ENCODE results near the gene HSD17B11. TPM values are rescaled to one million over a fixed set of nuclear protein-coding genes. Genes with fewer than 3 reads are reported as not detected.

HSD17B11 gene
- polyA plus RNA-seq, 3 donors, result 86.9 to 330 (median 272) TPM

- WGBS (ENCODE audit: insufficient coverage), result no CpG with 5 or more reads among the region's 1 CpG
- H3K9me3 Mint-ChIP-seq, result peaks cover 47 to 74% (median 64%) of the 10 kb centered on the region in 7 donors
- peaks cover 30 to 64% of the 10 kb centered on the region in 2 donors for H3K9me3 ChIP-seq (replicated peaks in 1 of 2; ENCODE audit: control insufficient read depth in 1 of 2, insufficient read depth in 1 of 2, low read length in 2 of 2)
- no peak overlapping the region for H2AFZ ChIP-seq (ENCODE audit: insufficient read depth, low read depth, low read length, poor library complexity, severe bottlenecking)
- H3K36me3 Mint-ChIP-seq, result peaks cover 36 to 46% of the 10 kb centered on the region in 2 donors
- H3K4me1 ChIP-seq (ENCODE audit: control insufficient read depth in 1 of 2, insufficient read depth in 2 of 2, low read length in 2 of 2), result no peaks in the 10 kb centered on the region
- no peak for TF ChIP-seq CTCF (IDR thresholded peaks at IDR 0.05)
- H3K4me3 Mint-ChIP-seq, result no peak overlapping the region
- peaks cover 0 to 2% (median 0%) of the 10 kb centered on the region in 3 donors for H3K27me3 Mint-ChIP-seq (ENCODE audit: low read depth in 3 of 3)
- H3K27me3 ChIP-seq (ENCODE audit: control insufficient read depth in 2 of 2, insufficient read depth in 2 of 2, low read length in 2 of 2), result no peaks in the 10 kb centered on the region
- peaks cover 4% of the 10 kb centered on the region for H4K20me1 ChIP-seq (ENCODE audit: insufficient read depth, low read length)
- peaks cover 34 to 54% of the 10 kb centered on the region in 2 donors for H3K36me3 ChIP-seq (replicated peaks in 1 of 2; ENCODE audit: control insufficient read depth in 1 of 2, insufficient read depth in 2 of 2, low read length in 2 of 2)
- H3K4me2 ChIP-seq (replicated peaks; ENCODE audit: extremely low read depth, low read length, poor library complexity, severe bottlenecking), result no peak overlapping the region
- no peak overlapping the region for H3K4me3 ChIP-seq (replicated peaks in 1 of 3; ENCODE audit: low read depth in 2 of 3, low read length in 3 of 3)
- H3K27ac ChIP-seq (ENCODE audit: low read depth in 1 of 2, low read length in 2 of 2), result no peak overlapping the region
- H3K9ac ChIP-seq (ENCODE audit: insufficient read depth, low read length, poor library complexity, severe bottlenecking), result no peak overlapping the region
- no peak for DNase-seq
- H3K79me2 ChIP-seq (ENCODE audit: insufficient read depth, low read length), result no peaks in the 10 kb centered on the region
- intact Hi-C loops (cut with micrococcal nuclease), result no loop called here
- no peak overlapping the region for H3K27ac Mint-ChIP-seq
- no peaks in the 10 kb centered on the region for H3K4me1 Mint-ChIP-seq
Measured at GRCh38 chr4:87333267-87333666, 57.7 kb downstream of the HSD17B11 start.

GRCh38 chr4:87330761-87331160, 60.2 kb downstream of the HSD17B11 start:
- H3K9me3 ChIP-seq (replicated peaks in 1 of 2; ENCODE audit: control insufficient read depth in 1 of 2, insufficient read depth in 1 of 2, low read length in 2 of 2), result peaks cover 26 to 60% of the 10 kb centered on the region in 2 donors
- no peaks in the 10 kb centered on the region for H3K4me1 ChIP-seq (ENCODE audit: control insufficient read depth in 1 of 2, insufficient read depth in 2 of 2, low read length in 2 of 2)
- no peak overlapping the region for H3K4me3 ChIP-seq (replicated peaks in 1 of 3; ENCODE audit: low read depth in 2 of 3, low read length in 3 of 3)
- Mint-ChIP-seq H3K9me3 (peaks cover 47 to 73% (median 63%) of the 10 kb centered on the region in 7 donors), H3K4me3 (no peak overlapping the region), H3K36me3 (peaks cover 14 to 21% of the 10 kb centered on the region in 2 donors), H3K27ac (no peak overlapping the region), H3K4me1 (no peaks in the 10 kb centered on the region), H3K27me3 (ENCODE audit: low read depth in 3 of 3) (peaks cover 0 to 2% (median 0%) of the 10 kb centered on the region in 3 donors)
- intact Hi-C loops (cut with micrococcal nuclease), result no loop called here
- no peak overlapping the region for H3K9ac ChIP-seq (ENCODE audit: insufficient read depth, low read length, poor library complexity, severe bottlenecking)
- H3K36me3 ChIP-seq (replicated peaks in 1 of 2; ENCODE audit: control insufficient read depth in 1 of 2, insufficient read depth in 2 of 2, low read length in 2 of 2), result peaks cover 10 to 29% of the 10 kb centered on the region in 2 donors
- H3K27ac ChIP-seq (ENCODE audit: low read depth in 1 of 2, low read length in 2 of 2), result no peak overlapping the region
- no peaks in the 10 kb centered on the region for H3K79me2 ChIP-seq (ENCODE audit: insufficient read depth, low read length)
- H3K27me3 ChIP-seq (ENCODE audit: control insufficient read depth in 2 of 2, insufficient read depth in 2 of 2, low read length in 2 of 2), result no peaks in the 10 kb centered on the region
- DNase-seq, result no peak
- no peaks in the 10 kb centered on the region for H4K20me1 ChIP-seq (ENCODE audit: insufficient read depth, low read length)
- TF ChIP-seq CTCF (IDR thresholded peaks at IDR 0.05), result no peak
- no peak overlapping the region for H2AFZ ChIP-seq (ENCODE audit: insufficient read depth, low read depth, low read length, poor library complexity, severe bottlenecking)
- H3K4me2 ChIP-seq (replicated peaks; ENCODE audit: extremely low read depth, low read length, poor library complexity, severe bottlenecking), result no peak overlapping the region
- WGBS (ENCODE audit: insufficient coverage), result no CpG with 5 or more reads among the region's 4 CpGs

All from CD14-positive monocyte (primary cell).